HL-60 (cell line): ENCODE results near the gene RRAGD.

Experiments used
- DNase-seq, 2 experiments: peaks; one replicate each; pipeline ENCODE4 v3.0.0-alpha.2; 2010 to 2020; ENCODE audit warnings: low read depth in 1 of 2, low spot score in 1 of 2
- H3K27ac ChIP-seq: fragments of 250-450 bp; sonication (Bioruptor Pico); replicated peaks from 2 replicates; pipeline ENCODE4 v1.5.1; 2020; ENCODE audit warnings: mild to moderate bottlenecking, moderate library complexity
- H3K27me3 ChIP-seq: fragments of 250-450 bp; sonication (Bioruptor Pico); 2 replicates; pipeline ENCODE4 v1.5.1; 2021; ENCODE audit warnings: mild to moderate bottlenecking, moderate library complexity; ENCODE audit not compliant: insufficient read depth, poor library complexity, severe bottlenecking
- H3K4me3 ChIP-seq: replicated peaks from 2 replicates; pipeline ENCODE4 v1.5.1; 2011; ENCODE audit warnings: mild to moderate bottlenecking, control low read depth, low read length; ENCODE audit not compliant: insufficient read depth
- CTCF ChIP-seq: IDR thresholded peaks from one replicate; pipeline ENCODE4 v1.5.1; 2011; ENCODE audit warnings: low read length, control low read depth, inconsistent platforms; ENCODE audit not compliant: insufficient read depth
- GABPA ChIP-seq: IDR thresholded peaks from 2 replicates; pipeline ENCODE4 v1.6.1; 2012; ENCODE audit warnings: low read depth
- POLR2AphosphoS5 ChIP-seq: IDR thresholded peaks from 2 replicates; pipeline ENCODE4 v1.6.1; 2012; ENCODE audit warnings: low read depth
- REST ChIP-seq: IDR thresholded peaks from 2 replicates; pipeline ENCODE4 v1.6.1; 2012; ENCODE audit warnings: low read depth; ENCODE audit not compliant: insufficient replicate concordance
- SPI1 ChIP-seq: IDR thresholded peaks from 2 replicates; pipeline ENCODE4 v1.6.1; 2012; ENCODE audit warnings: low read depth, mild to moderate bottlenecking, borderline replicate concordance

Gene RRAGD

GRCh38 chr6:89355511-89356194 lies 56.4 kb downstream of the RRAGD start:
- TF ChIP-seq CTCF (no peak), SPI1 (no peak), REST (no peak), POLR2AphosphoS5 (no peak), GABPA (no peak)
- no peaks in the 10 kb centered on the region for H3K27me3 ChIP-seq
- peak overlapping the region; percentile 75; the same call in 1 of the 2 replicates for H3K27ac ChIP-seq
- H3K4me3 ChIP-seq, result no peak overlapping the region
- DNase-seq, result no peak

- no peaks in the 10 kb centered on the region for H3K27me3 ChIP-seq
- peak overlapping the region; percentile 93 for H3K27ac ChIP-seq
- no peak for DNase-seq
- TF ChIP-seq CTCF (no peak), GABPA (no peak), REST (no peak), SPI1 (no peak), POLR2AphosphoS5 (no peak)
- H3K4me3 ChIP-seq, result no peak overlapping the region
Observed at GRCh38 chr6:89353702-89354392, 58.2 kb downstream of the RRAGD start.

GRCh38 chr6:89353118-89353556 lies 58.9 kb downstream of the RRAGD start:
- peak overlapping the region; percentile 65 for H3K4me3 ChIP-seq
- no peak; the same call in 1 of the 2 replicates for TF ChIP-seq POLR2AphosphoS5
- no peak for TF ChIP-seq REST
- no peak for TF ChIP-seq CTCF
- no peak for TF ChIP-seq SPI1
- TF ChIP-seq GABPA, result no peak
- H3K27ac ChIP-seq, result peak overlapping the region; percentile 93
- DNase-seq, result no peak
- H3K27me3 ChIP-seq, result no peaks in the 10 kb centered on the region
